ENCODE measurements around the gene LLGL2.

LLGL2 gene

DNA sequence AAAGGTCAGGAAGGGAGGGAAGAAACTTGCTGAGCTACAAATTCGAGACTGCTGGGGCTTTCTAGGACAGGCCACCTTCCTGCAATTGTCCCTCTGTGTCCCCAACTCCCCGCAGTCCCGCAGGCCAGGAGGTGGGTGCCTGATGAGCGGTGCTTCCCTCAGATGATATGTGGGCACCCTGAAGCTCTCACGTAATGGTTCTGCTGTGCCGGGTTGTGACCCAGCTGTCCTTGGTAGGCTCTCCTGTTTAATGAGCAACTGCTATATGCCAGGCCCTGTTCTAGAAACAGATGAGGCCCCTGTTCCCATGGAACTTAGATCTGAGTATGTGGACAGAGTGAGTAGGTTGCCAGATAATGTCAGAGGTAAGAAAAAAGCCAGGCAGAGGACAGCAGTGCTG lies 40.1 kb downstream of the LLGL2 start:
- no peaks in the 10 kb centered on the region for H4K20me1 ChIP-seq (ENCODE audit: insufficient read depth)
- no peak overlapping the region for H3K9ac ChIP-seq
- H3K36me3 ChIP-seq (ENCODE audit: insufficient read depth): no peaks in the 10 kb centered on the region
- peaks cover 5% of the 10 kb centered on the region for H3K4me1 ChIP-seq (ENCODE audit: low read depth, poor library complexity, severe bottlenecking)
- no peak overlapping the region for H3K4me3 ChIP-seq (IDR thresholded peaks at IDR 0.05; ENCODE audit: insufficient read depth, low read depth, low read length)
- H3K4me2 ChIP-seq: no peak overlapping the region
- H3K27ac ChIP-seq: no peak overlapping the region
- no peaks in the 10 kb centered on the region for H3K27me3 ChIP-seq (ENCODE audit: insufficient read depth, low read depth)
- no peak overlapping the region for H2AFZ ChIP-seq (ENCODE audit: low read depth)
- TF ChIP-seq, protein P1, sequence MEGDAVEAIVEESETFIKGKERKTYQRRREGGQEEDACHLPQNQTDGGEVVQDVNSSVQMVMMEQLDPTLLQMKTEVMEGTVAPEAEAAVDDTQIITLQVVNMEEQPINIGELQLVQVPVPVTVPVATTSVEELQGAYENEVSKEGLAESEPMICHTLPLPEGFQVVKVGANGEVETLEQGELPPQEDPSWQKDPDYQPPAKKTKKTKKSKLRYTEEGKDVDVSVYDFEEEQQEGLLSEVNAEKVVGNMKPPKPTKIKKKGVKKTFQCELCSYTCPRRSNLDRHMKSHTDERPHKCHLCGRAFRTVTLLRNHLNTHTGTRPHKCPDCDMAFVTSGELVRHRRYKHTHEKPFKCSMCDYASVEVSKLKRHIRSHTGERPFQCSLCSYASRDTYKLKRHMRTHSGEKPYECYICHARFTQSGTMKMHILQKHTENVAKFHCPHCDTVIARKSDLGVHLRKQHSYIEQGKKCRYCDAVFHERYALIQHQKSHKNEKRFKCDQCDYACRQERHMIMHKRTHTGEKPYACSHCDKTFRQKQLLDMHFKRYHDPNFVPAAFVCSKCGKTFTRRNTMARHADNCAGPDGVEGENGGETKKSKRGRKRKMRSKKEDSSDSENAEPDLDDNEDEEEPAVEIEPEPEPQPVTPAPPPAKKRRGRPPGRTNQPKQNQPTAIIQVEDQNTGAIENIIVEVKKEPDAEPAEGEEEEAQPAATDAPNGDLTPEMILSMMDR (conservative IDR thresholded peaks at IDR 0.05; ENCODE audit: low read depth, low read length): no peak
- H3K79me2 ChIP-seq (ENCODE audit: insufficient read depth, low read depth): no peaks in the 10 kb centered on the region

GRCh38 chr17:75566416-75566815 lies 40.9 kb downstream of the LLGL2 start:
- peaks cover 5% of the 10 kb centered on the region for H3K4me1 ChIP-seq (ENCODE audit: low read depth, poor library complexity, severe bottlenecking)
- H3K9ac ChIP-seq: no peak overlapping the region
- TF ChIP-seq, protein P1 (conservative IDR thresholded peaks at IDR 0.05; ENCODE audit: low read depth, low read length): no peak
- H3K4me3 ChIP-seq (IDR thresholded peaks at IDR 0.05; ENCODE audit: insufficient read depth, low read depth, low read length): no peak overlapping the region
- H4K20me1 ChIP-seq (ENCODE audit: insufficient read depth): no peaks in the 10 kb centered on the region
- no peaks in the 10 kb centered on the region for H3K79me2 ChIP-seq (ENCODE audit: insufficient read depth, low read depth)
- H3K4me2 ChIP-seq: no peak overlapping the region
- H3K36me3 ChIP-seq (ENCODE audit: insufficient read depth): no peaks in the 10 kb centered on the region
- H3K27ac ChIP-seq: no peak overlapping the region
- H2AFZ ChIP-seq (ENCODE audit: low read depth): no peak overlapping the region
- H3K27me3 ChIP-seq (ENCODE audit: insufficient read depth, low read depth): no peaks in the 10 kb centered on the region

DNA sequence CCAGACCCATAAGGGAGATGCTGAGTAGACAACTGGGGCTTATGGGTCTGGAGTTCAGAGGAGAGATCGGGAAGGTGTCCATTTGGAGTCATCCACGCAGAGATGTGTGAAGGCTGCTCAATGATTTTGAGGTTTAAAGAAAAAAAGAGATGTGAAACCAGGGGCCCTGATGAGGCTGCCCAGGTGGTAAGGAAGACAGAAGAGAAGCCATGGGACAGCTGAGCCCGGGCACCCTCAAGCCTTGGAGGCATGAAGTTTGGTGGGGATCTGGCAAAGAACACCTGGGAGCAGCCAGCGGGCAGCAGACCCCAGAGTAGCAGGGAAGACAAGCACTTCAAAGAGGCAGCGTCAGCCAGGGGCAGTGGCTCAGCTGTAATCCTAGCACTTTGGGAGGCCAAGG lies 41.3 kb downstream of the LLGL2 start:
- H3K4me3 ChIP-seq (IDR thresholded peaks at IDR 0.05; ENCODE audit: insufficient read depth, low read depth, low read length): no peak overlapping the region
- no peaks in the 10 kb centered on the region for H4K20me1 ChIP-seq (ENCODE audit: insufficient read depth)
- H3K4me1 ChIP-seq (ENCODE audit: low read depth, poor library complexity, severe bottlenecking): peaks cover 5% of the 10 kb centered on the region
- no peaks in the 10 kb centered on the region for H3K36me3 ChIP-seq (ENCODE audit: insufficient read depth)
- TF ChIP-seq, protein P1 (conservative IDR thresholded peaks at IDR 0.05; ENCODE audit: low read depth, low read length): no peak
- no peak overlapping the region for H3K4me2 ChIP-seq
- no peaks in the 10 kb centered on the region for H3K27me3 ChIP-seq (ENCODE audit: insufficient read depth, low read depth)
- no peak overlapping the region for H3K27ac ChIP-seq
- H3K9ac ChIP-seq: no peak overlapping the region
- H2AFZ ChIP-seq (ENCODE audit: low read depth): no peak overlapping the region
- no peaks in the 10 kb centered on the region for H3K79me2 ChIP-seq (ENCODE audit: insufficient read depth, low read depth)

DNA sequence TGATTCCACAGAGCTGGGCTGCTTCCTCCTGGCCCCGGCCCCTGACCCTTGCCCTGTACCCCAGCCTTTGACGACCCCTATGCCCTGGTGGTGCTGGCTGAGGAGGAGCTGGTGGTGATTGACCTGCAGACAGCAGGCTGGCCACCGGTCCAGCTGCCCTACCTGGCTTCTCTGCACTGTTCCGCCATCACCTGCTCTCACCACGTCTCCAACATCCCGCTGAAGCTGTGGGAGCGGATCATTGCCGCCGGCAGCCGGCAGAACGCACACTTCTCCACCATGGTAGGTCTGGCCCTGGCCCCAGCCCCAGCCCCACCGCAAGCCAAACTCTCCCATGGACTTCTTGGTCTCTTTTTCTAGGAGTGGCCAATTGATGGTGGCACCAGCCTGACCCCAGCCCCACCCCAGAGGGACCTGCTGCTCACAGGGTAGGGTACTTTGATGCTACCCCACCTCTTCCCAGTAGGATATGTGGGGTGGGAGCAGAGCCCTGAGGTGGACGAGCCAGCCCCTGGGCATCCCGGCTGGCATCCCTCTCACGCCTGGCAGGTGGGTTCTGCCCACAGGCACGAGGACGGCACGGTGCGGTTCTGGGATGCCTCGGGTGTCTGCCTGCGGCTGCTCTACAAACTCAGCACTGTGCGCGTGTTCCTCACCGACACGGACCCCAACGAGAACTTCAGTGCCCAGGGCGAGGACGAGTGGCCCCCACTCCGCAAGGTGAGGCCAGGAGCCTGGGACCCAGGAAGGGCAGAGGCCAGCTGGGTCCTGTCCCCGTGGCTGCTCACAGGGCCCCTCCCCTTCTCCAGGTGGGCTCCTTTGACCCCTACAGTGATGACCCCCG lies 43.1 kb downstream of the LLGL2 start:
- Histone ChIP-seq H3K4me3 (IDR thresholded peaks at IDR 0.05; ENCODE audit: insufficient read depth, low read depth, low read length) (no peak overlapping the region), H3K9ac (no peak overlapping the region), H3K4me1 (ENCODE audit: low read depth, poor library complexity, severe bottlenecking) (peaks cover 5% of the 10 kb centered on the region), H3K4me2 (no peak overlapping the region), H4K20me1 (ENCODE audit: insufficient read depth) (no peaks in the 10 kb centered on the region), H3K36me3 (ENCODE audit: insufficient read depth) (no peaks in the 10 kb centered on the region), H3K27me3 (ENCODE audit: insufficient read depth, low read depth) (no peaks in the 10 kb centered on the region), H3K79me2 (ENCODE audit: insufficient read depth, low read depth) (no peaks in the 10 kb centered on the region), H3K27ac (no peak overlapping the region), H2AFZ (ENCODE audit: low read depth) (no peak overlapping the region)
- TF ChIP-seq, protein P1 (conservative IDR thresholded peaks at IDR 0.05; ENCODE audit: low read depth, low read length): no peak

Measured in KMS-11 (cell line).